HCT116 (cell line): ENCODE data around the gene ATP6V1E1. TPM values are rescaled to one million over a fixed set of nuclear protein-coding genes. Genes with fewer than 3 reads are reported as not detected.

Experiments used
- ATAC-seq: fragments of 200-7000 bp; cut with Tn5 transposase; 2 replicates; pipeline ENCODE4 v1.9.1; 2020; ENCODE audit warnings: mild to moderate bottlenecking, moderate library complexity
- BruUV-seq: library from RNA; stranded (reverse); fragments of 400-500 nt; replicated peaks from 2 replicates; lab custom pipeline; 2021; lab: Mats Ljungman, UMichigan
- CTCF ChIA-PET: fragments of 300-600 bp; sonication (Branson Sonifier 250); formaldehyde crosslinking; loops from one replicate; lab custom pipeline; 2021; ENCODE audit warnings: antibody characterized with exemption; lab: Charles Lee
- POLR2A ChIA-PET: fragments of 300-600, 350-600 bp; sonication (Branson Sonifier 250); formaldehyde crosslinking; loops from one replicate; lab custom pipeline; 2021; ENCODE audit warnings: antibody characterized with exemption; lab: Charles Lee
- RAD21 ChIA-PET, 2 experiments: fragments of 300-600 bp; sonication (Branson Sonifier 250); formaldehyde crosslinking; loops; one replicate each; lab custom pipeline; 2023; ENCODE audit warnings: low total read pairs in 2 of 2; ENCODE audit not compliant: uncharacterized antibody in 2 of 2, unreplicated experiment in 2 of 2, low non-redundant PET in 1 of 2; lab: Charles Lee
- DNase-seq: peaks from one replicate; pipeline ENCODE4 v3.0.0-alpha.2; 2010; ENCODE audit warnings: low read depth, low spot score
- H2AFZ ChIP-seq: fragments of 200-600 bp; shearing (Covaris generic), sonication (generic); 2 replicates; pipeline ENCODE4 v1.6.1; 2017; ENCODE audit warnings: low read depth, mixed run types, mixed read lengths, antibody characterized with exemption, low read length; ENCODE audit not compliant: poor library complexity, severe bottlenecking
- H3K27ac ChIP-seq: 2 replicates; pipeline ENCODE4 v1.5.1; 2012; ENCODE audit warnings: low read depth, low read length
- H3K27me3 ChIP-seq: fragments of 200-600 bp; sonication (generic); 2 replicates; pipeline ENCODE4 v1.6.1; 2016; ENCODE audit warnings: mixed run types, low read length, mixed read lengths; ENCODE audit not compliant: insufficient read depth
- H3K36me3 ChIP-seq, 2 experiments: fragments of 200-500 bp in 1 of 2; fragments of 200-600 bp in 1 of 2; sonication (Bioruptor generic) in 1 of 2; sonication (generic) in 1 of 2; 2 replicates each; pipeline versions ENCODE4 v1.5.1 to v1.6.1; 2014 to 2016; ENCODE audit warnings: low read length in 2 of 2, inconsistent platforms in 1 of 2, mixed read lengths in 1 of 2, mixed run types in 1 of 2; ENCODE audit not compliant: insufficient read depth in 2 of 2, control insufficient read depth in 1 of 2
- H3K4me1 ChIP-seq, 2 experiments: fragments of 200-600 bp in 1 of 2; sonication (generic) in 1 of 2; 2 replicates each; pipeline versions ENCODE4 v1.5.1 to v1.6.1; 2012 to 2017; ENCODE audit warnings: low read length in 2 of 2, inconsistent platforms in 1 of 2, mild to moderate bottlenecking in 1 of 2, mixed read lengths in 1 of 2, mixed run types in 1 of 2, moderate library complexity in 1 of 2; ENCODE audit not compliant: insufficient read depth in 2 of 2, control insufficient read depth in 1 of 2
- H3K4me2 ChIP-seq: fragments of 200-600 bp; sonication (generic); 2 replicates; pipeline ENCODE4 v1.6.1; 2017; ENCODE audit warnings: mixed run types, low read length, mixed read lengths
- H3K4me3 ChIP-seq, 2 experiments: fragments of 200-600 bp in 1 of 2; sonication (generic) in 1 of 2; replicated peaks in 1 of 2; 2 replicates each; pipeline ENCODE4 v1.5.1; 2011 to 2016; ENCODE audit warnings: low read length in 2 of 2, control low read depth in 1 of 2, low read depth in 1 of 2, mild to moderate bottlenecking in 1 of 2, mixed read lengths in 1 of 2, mixed run types in 1 of 2
- H3K79me2 ChIP-seq: fragments of 200-600 bp; sonication (generic); 2 replicates; pipeline ENCODE4 v1.6.1; 2017; ENCODE audit warnings: mild to moderate bottlenecking, mixed run types, low read length, moderate library complexity, mixed read lengths; ENCODE audit not compliant: insufficient read depth
- H3K9ac ChIP-seq: fragments of 200-600 bp; sonication (generic); 2 replicates; pipeline ENCODE4 v1.6.1; 2016; ENCODE audit warnings: low read length, mixed read lengths
- H3K9me2 ChIP-seq: fragments of 200-600 bp; sonication (generic), shearing (Covaris generic); 2 replicates; pipeline ENCODE4 v1.6.1; 2017; ENCODE audit warnings: mixed run types, mild to moderate bottlenecking, moderate library complexity; ENCODE audit not compliant: insufficient read depth
- H3K9me3 ChIP-seq, 2 experiments: fragments of 200-500 bp in 1 of 2; fragments of 200-600 bp in 1 of 2; sonication (Bioruptor generic) in 1 of 2; sonication (generic) in 1 of 2; 2 replicates each; pipeline ENCODE4 v1.6.1; 2014 to 2017; ENCODE audit warnings: low read length in 2 of 2, mixed read lengths in 2 of 2, inconsistent platforms in 1 of 2, low read depth in 1 of 2, mild to moderate bottlenecking in 1 of 2, mixed run types in 1 of 2, moderate library complexity in 1 of 2; ENCODE audit not compliant: control insufficient read depth in 1 of 2, insufficient read depth in 1 of 2
- H4K20me1 ChIP-seq: fragments of 200-600 bp; sonication (generic), shearing (Covaris generic); 2 replicates; pipeline ENCODE4 v1.6.1; 2017; ENCODE audit warnings: mixed run types, mild to moderate bottlenecking, moderate library complexity; ENCODE audit not compliant: insufficient read depth
- ATF3 ChIP-seq: IDR thresholded peaks from 2 replicates; pipeline ENCODE4 v1.6.1; 2012
- CEBPB ChIP-seq: IDR thresholded peaks from 2 replicates; pipeline ENCODE4 v1.6.1; 2012; ENCODE audit warnings: low read depth
- EGR1 ChIP-seq: IDR thresholded peaks from 2 replicates; pipeline ENCODE4 v1.6.1; 2012; ENCODE audit warnings: low read depth
- ELF1 ChIP-seq: IDR thresholded peaks from 2 replicates; pipeline ENCODE4 v1.6.1; 2012; ENCODE audit warnings: low read depth, borderline replicate concordance
- EZH2phosphoT487 ChIP-seq: fragments of 200-600 bp; IDR thresholded peaks from 2 replicates; pipeline ENCODE4 v1.6.1; 2018; ENCODE audit warnings: antibody characterized with exemption, borderline replicate concordance
- FOSL1 ChIP-seq: IDR thresholded peaks from 2 replicates; pipeline ENCODE4 v1.6.1; 2012; ENCODE audit warnings: low read depth
- JUND ChIP-seq: IDR thresholded peaks from 2 replicates; pipeline ENCODE4 v1.6.1; 2012
- MAX ChIP-seq: IDR thresholded peaks from 2 replicates; pipeline ENCODE4 v1.6.1; 2012
- POLR2A ChIP-seq: IDR thresholded peaks from 2 replicates; pipeline ENCODE4 v1.7.0; 2011; ENCODE audit warnings: borderline replicate concordance; ENCODE audit not compliant: insufficient read depth, insufficient read length; ENCODE audit errors: extremely low read depth
- POLR2AphosphoS5 ChIP-seq: IDR thresholded peaks from 2 replicates; pipeline ENCODE4 v1.6.1; 2011; ENCODE audit warnings: mild to moderate bottlenecking, low read depth, low read length, moderate library complexity
- REST ChIP-seq: IDR thresholded peaks from 2 replicates; pipeline ENCODE4 v1.6.1; 2012; ENCODE audit warnings: low read depth
- SP1 ChIP-seq: IDR thresholded peaks from 2 replicates; pipeline ENCODE4 v1.6.1; 2012; ENCODE audit warnings: low read depth
- SRF ChIP-seq: IDR thresholded peaks from 2 replicates; pipeline ENCODE4 v1.6.1; 2012; ENCODE audit warnings: low read depth
- TCF7L2 ChIP-seq: IDR thresholded peaks from 2 replicates; pipeline ENCODE4 v1.7.0; 2011; ENCODE audit warnings: borderline replicate concordance, inconsistent platforms; ENCODE audit not compliant: insufficient read depth, insufficient read length; ENCODE audit errors: extremely low read depth
- ZBTB33 ChIP-seq: IDR thresholded peaks from 2 replicates; pipeline ENCODE4 v1.6.1; 2011; ENCODE audit warnings: mild to moderate bottlenecking, low read length, moderate library complexity; ENCODE audit not compliant: insufficient replicate concordance; ENCODE audit errors: extremely low read depth
- ZFX ChIP-seq: fragments of 450-650 bp; IDR thresholded peaks from 2 replicates; pipeline ENCODE4 v1.6.1; 2017
- intact Hi-C: fragments of 100-400 bp; cut with micrococcal nuclease; formaldehyde crosslinking; loops from 2 replicates; pipeline ENCODE4 v1.10.0; 2022
- total RNA-seq: library from RNA; stranded (reverse); gene quantifications from one replicate; pipeline ENCODE4 v1.2.1, GENCODE V29; 2021; ENCODE audit not compliant: unreplicated experiment

ATP6V1E1 gene
- total RNA-seq, 1 experiment from 2014 or later: 107 TPM

- no peaks in the 10 kb centered on the region for H3K9me3 ChIP-seq
- no peaks in the 10 kb centered on the region for H3K79me2 ChIP-seq
- no peak overlapping the region for H2AFZ ChIP-seq
- H3K4me1 ChIP-seq: peaks cover 0 to 5% of the 10 kb centered on the region in 2 experiments; a peak in 1 of 4 replicates
- no peak overlapping the region for H3K4me3 ChIP-seq
- no peak overlapping the region for H3K9ac ChIP-seq
- CTCF ChIA-PET: no interaction called here
- H3K4me2 ChIP-seq: no peak overlapping the region
- intact Hi-C loops: no loop called here
- H3K27ac ChIP-seq: no peak overlapping the region
- H3K36me3 ChIP-seq: no peaks in the 10 kb centered on the region
- H3K27me3 ChIP-seq: no peaks in the 10 kb centered on the region
- DNase-seq (no peak), ATAC-seq (no peak)
- POLR2A ChIA-PET: interaction anchor here (0.6 kb wide), 1 partner anchor 180 kb away, joined by 3 read pairs; no protein-coding TSS in a partner anchor
- H4K20me1 ChIP-seq: no peaks in the 10 kb centered on the region
- RAD21 ChIA-PET: no interaction called here
- TF ChIP-seq JUND: no peak
- no peak for TF ChIP-seq ZFX
- no peak for TF ChIP-seq ELF1
- TF ChIP-seq EZH2phosphoT487: no peak
- TF ChIP-seq SRF: no peak
- no TSS peak for BruUV-seq
- H3K9me2 ChIP-seq: no peaks in the 10 kb centered on the region
Measured at GRCh38 chr22:17578136-17578754, 50.3 kb downstream of the ATP6V1E1 start.

GRCh38 chr22:17576470-17576869, 52.1 kb downstream of the ATP6V1E1 start:
- BruUV-seq: no TSS peak
- no peak overlapping the region for H3K4me3 ChIP-seq
- no peaks in the 10 kb centered on the region for H3K9me3 ChIP-seq
- DNase-seq (no peak), ATAC-seq (no peak)
- H4K20me1 ChIP-seq: no peaks in the 10 kb centered on the region
- H3K36me3 ChIP-seq: no peaks in the 10 kb centered on the region
- no peak overlapping the region for H3K9ac ChIP-seq
- ChIA-PET RAD21 (no interaction called here), CTCF (no interaction called here), POLR2A (no interaction called here)
- no peak overlapping the region for H3K4me2 ChIP-seq
- H3K27me3 ChIP-seq: no peaks in the 10 kb centered on the region
- H3K79me2 ChIP-seq: no peaks in the 10 kb centered on the region
- H3K4me1 ChIP-seq: peaks cover 0 to 5% of the 10 kb centered on the region in 2 experiments; a peak in 1 of 4 replicates
- no peak overlapping the region for H3K27ac ChIP-seq
- H2AFZ ChIP-seq: no peak overlapping the region
- no peaks in the 10 kb centered on the region for H3K9me2 ChIP-seq
- intact Hi-C loops: no loop called here
- TF ChIP-seq JUND (no peak), MAX (no peak), CEBPB (no peak), ELF1 (no peak), FOSL1 (no peak), POLR2AphosphoS5 (no peak), TCF7L2 (no peak), SP1 (no peak), EGR1 (no peak), REST (no peak), ZBTB33 (no peak), POLR2A (no peak), ATF3 (no peak)
